GM12878 (cell line): ENCODE data around the gene NXPH2.

Experiments
- CHD1 ChIP-seq: IDR thresholded peaks from 2 replicates; pipeline ENCODE4 v1.6.1; 2012; ENCODE audit warnings: low read depth, low read length, improper control_type of control experiment
- EP300 ChIP-seq, 2 experiments: fragments of 150-350 bp in 1 of 2; IDR thresholded peaks; 2 replicates each; pipeline ENCODE4 v1.6.1; 2011 to 2012; ENCODE audit warnings: low read depth in 2 of 2, low read length in 2 of 2, borderline replicate concordance in 1 of 2, improper control_type of control experiment in 1 of 2, inconsistent platforms in 1 of 2; ENCODE audit not compliant: control insufficient read depth in 1 of 2
- GATAD2B ChIP-seq: fragments of 450-650 bp; conservative IDR thresholded peaks from 2 replicates; pipeline ENCODE4 v1.6.1; 2017; ENCODE audit warnings: low read depth, mild to moderate bottlenecking, moderate library complexity
- LARP7 ChIP-seq: fragments of 450-650 bp; IDR thresholded peaks from 2 replicates; pipeline ENCODE4 v1.6.1; 2017; ENCODE audit warnings: mild to moderate bottlenecking
- NFYB ChIP-seq: IDR thresholded peaks from 2 replicates; pipeline ENCODE4 v1.6.1; 2011; ENCODE audit warnings: low read depth, mild to moderate bottlenecking, low read length, improper control_type of control experiment, moderate library complexity; ENCODE audit not compliant: insufficient read depth
- PAX5 ChIP-seq: IDR thresholded peaks from 2 replicates; pipeline ENCODE4 v1.6.1; 2011; ENCODE audit warnings: low read depth, low read length, borderline replicate concordance
- TF ChIP-seq, protein P1 (sequence below), 3 experiments: IDR thresholded peaks in 2 of 3; conservative IDR thresholded peaks in 1 of 3; 2 replicates each; pipeline ENCODE4 v1.5.1; 2011; ENCODE audit warnings: low read depth in 3 of 3, low read length in 3 of 3, mild to moderate bottlenecking in 3 of 3, control low read depth in 2 of 3, moderate library complexity in 2 of 3, inconsistent platforms in 1 of 3, mixed read lengths in 1 of 3; ENCODE audit not compliant: control insufficient read depth in 2 of 3, insufficient read depth in 1 of 3; ENCODE audit errors: extremely low read depth in 1 of 3

DNA sequence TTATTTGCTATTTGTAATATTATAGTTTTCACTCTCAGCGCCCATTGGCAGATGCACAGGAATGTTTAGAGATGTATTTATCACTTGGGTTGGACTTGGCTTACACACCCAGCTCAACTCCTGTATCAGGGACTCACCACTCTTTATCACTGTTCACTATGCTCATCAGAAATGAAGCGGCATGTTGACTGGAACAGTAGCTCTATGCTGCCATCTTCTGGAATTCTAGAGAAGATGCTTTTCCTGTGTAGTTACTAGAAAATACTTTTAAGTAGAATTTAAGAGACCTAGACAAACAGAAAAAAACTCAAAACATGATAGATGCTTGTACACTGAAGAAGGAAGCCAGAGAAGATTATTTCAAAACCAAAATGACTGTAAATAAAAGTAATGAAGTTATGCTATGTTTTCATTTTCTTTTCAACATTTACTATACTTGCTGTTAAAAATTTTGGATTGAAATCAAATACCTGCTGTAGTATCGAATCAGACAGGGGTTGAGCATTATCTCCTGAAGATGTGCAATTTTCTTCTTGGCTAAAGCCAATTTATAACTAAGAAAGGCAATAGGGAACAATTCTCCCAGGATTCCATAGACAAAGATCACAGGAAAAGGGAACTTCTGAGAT, 47.4 kb upstream of the NXPH2 start:
- TF ChIP-seq, protein P1, sequence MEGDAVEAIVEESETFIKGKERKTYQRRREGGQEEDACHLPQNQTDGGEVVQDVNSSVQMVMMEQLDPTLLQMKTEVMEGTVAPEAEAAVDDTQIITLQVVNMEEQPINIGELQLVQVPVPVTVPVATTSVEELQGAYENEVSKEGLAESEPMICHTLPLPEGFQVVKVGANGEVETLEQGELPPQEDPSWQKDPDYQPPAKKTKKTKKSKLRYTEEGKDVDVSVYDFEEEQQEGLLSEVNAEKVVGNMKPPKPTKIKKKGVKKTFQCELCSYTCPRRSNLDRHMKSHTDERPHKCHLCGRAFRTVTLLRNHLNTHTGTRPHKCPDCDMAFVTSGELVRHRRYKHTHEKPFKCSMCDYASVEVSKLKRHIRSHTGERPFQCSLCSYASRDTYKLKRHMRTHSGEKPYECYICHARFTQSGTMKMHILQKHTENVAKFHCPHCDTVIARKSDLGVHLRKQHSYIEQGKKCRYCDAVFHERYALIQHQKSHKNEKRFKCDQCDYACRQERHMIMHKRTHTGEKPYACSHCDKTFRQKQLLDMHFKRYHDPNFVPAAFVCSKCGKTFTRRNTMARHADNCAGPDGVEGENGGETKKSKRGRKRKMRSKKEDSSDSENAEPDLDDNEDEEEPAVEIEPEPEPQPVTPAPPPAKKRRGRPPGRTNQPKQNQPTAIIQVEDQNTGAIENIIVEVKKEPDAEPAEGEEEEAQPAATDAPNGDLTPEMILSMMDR (IDR thresholded peaks at IDR 0.05 in 2 of 3, conservative IDR thresholded peaks at IDR 0.05 in 1 of 3; ENCODE audit: control insufficient read depth in 2 of 3, extremely low read depth in 1 of 3, insufficient read depth in 1 of 3, low read depth in 3 of 3, low read length in 3 of 3) = peak; percentile 52 to 76 (median 59)
- TF ChIP-seq CHD1 = no peak
- no peak for TF ChIP-seq PAX5
- no peak for TF ChIP-seq NFYB
- no peak for TF ChIP-seq EP300 (IDR thresholded peaks at IDR 0.05; ENCODE audit: borderline replicate concordance in 1 of 2, control insufficient read depth in 1 of 2, low read depth in 2 of 2, low read length in 2 of 2)
- TF ChIP-seq GATAD2B = no peak
- no peak for TF ChIP-seq LARP7
